Sigmoid colon (tissue), 7 donors: ENCODE results near the gene NOX5. TPM values are rescaled to one million over a fixed set of nuclear protein-coding genes. Genes with fewer than 3 reads are reported as not detected.

Source experiments
- DNase-seq: peaks from one replicate; pipeline ENCODE4 v3.0.0-alpha.2; 2019
- H3K27ac ChIP-seq, 4 donors: fragments of 200-600 bp; sonication (generic); one replicate each; pipeline ENCODE4 v1.5.1; 2016 to 2019; ENCODE audit warnings: mild to moderate bottlenecking in 1 of 4
- H3K27me3 ChIP-seq, 3 donors: fragments of 200-600 bp; sonication (generic); one replicate each; pipeline ENCODE4 v1.5.1; 2019; ENCODE audit warnings: mild to moderate bottlenecking in 1 of 3
- H3K36me3 ChIP-seq, 4 donors: fragments of 200-600 bp; sonication (generic); one replicate each; pipeline ENCODE4 v1.5.1; 2016 to 2019
- H3K4me1 ChIP-seq, 4 donors: fragments of 200-600 bp; sonication (generic); one replicate each; pipeline ENCODE4 v1.5.1; 2017 to 2019
- H3K4me3 ChIP-seq, 4 donors: fragments of 200-600 bp; sonication (generic); one replicate each; pipeline ENCODE4 v1.5.1; 2017 to 2019; ENCODE audit warnings: mild to moderate bottlenecking in 2 of 4, moderate library complexity in 1 of 4
- H3K9me3 ChIP-seq, 4 donors: fragments of 200-600 bp in 3 of 4; sonication (generic) in 3 of 4; one replicate each; pipeline versions ENCODE4 v1.5.1 to v1.6.1; 2013 to 2019
- EP300 ChIP-seq, 4 donors: sonication (generic); formaldehyde crosslinking; IDR thresholded peaks; one replicate each; pipeline ENCODE4 v1.6.1; 2017; ENCODE audit warnings: antibody characterized with exemption in 4 of 4
- POLR2A ChIP-seq, 2 donors: fragments of 450-650 bp; IDR thresholded peaks; one replicate each; pipeline ENCODE4 v1.6.1; 2016; ENCODE audit warnings: antibody characterized with exemption in 2 of 2, mild to moderate bottlenecking in 2 of 2, moderate library complexity in 2 of 2
- POLR2AphosphoS5 ChIP-seq, 4 donors: sonication (generic); formaldehyde crosslinking; IDR thresholded peaks; one replicate each; pipeline ENCODE4 v1.6.1; 2017; ENCODE audit warnings: antibody characterized with exemption in 4 of 4
- WGBS, 2 donors: extraction: QIAGEN DNeasy Blood & Tissue Kit; methylation state at CpG; one replicate each; pipeline ENCODE4 v1.1.7; 2013; 5-methylcytosine and 5-hydroxymethylcytosine counted together
- intact Hi-C: fragments of 100-400 bp; cut with DNase I; formaldehyde crosslinking; loops from one replicate; pipeline ENCODE4 v1.15.1; 2023
- polyA plus RNA-seq, 3 donors: library from polyadenylated mRNA; stranded (reverse); fragments of 200-250 nt; gene quantifications; one replicate each; pipeline ENCODE4 v1.2.3, GENCODE V29; 2013
- total RNA-seq, 4 donors: library from RNA; depleted of rRNA; stranded (reverse); fragments of >200 nt; gene quantifications; one replicate each; pipeline ENCODE4 v1.1.0, GENCODE V29; 2016
- TF ChIP-seq, protein P1 (sequence below), 4 experiments: fragments of 450-650 bp in 3 of 4; fragments of 200-600 bp in 1 of 4; IDR thresholded peaks; one replicate each; pipeline ENCODE4 v1.5.1; 2016 to 2019; ENCODE audit warnings: antibody characterized with exemption in 4 of 4, mild to moderate bottlenecking in 3 of 4, moderate library complexity in 2 of 4
- donor health status: healthy with polysubstance abuse.
- donor health status: Bipolar disorder and iron deficiency.
- donor health status: healthy.

The NOX5 gene
- total and polyA plus RNA-seq, 7 donors: 0.16 to 0.49 (median 0.36) TPM; not detected in 4

DNA sequence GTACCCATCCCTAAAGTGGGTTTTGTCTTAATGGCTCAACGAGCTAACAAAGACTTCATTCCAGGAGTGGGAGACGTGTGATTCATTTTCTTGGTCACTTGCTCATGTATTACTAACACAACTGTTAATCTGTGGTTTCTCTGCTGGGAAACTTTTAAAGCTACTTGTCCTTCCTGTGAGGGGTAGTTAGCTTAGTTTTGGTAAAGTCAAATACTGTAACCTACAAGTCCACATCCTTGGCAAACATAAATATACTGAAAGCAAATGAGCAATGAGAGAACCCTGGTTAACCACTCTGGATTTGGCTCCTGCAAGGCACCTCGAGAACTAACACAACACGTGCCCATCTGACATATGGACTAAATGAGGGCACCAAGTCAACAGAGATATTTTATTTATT lies 19.9 kb downstream of the NOX5 start:
- no peaks in the 10 kb centered on the region for H3K36me3 ChIP-seq
- peaks cover 7 to 53% (median 16%) of the 10 kb centered on the region in 3 donors for H3K27me3 ChIP-seq
- TF ChIP-seq EP300 (IDR thresholded peaks at IDR 0.05) (no peak), POLR2AphosphoS5 (IDR thresholded peaks at IDR 0.05) (no peak), POLR2A (IDR thresholded peaks at IDR 0.05) (no peak)
- TF ChIP-seq, protein P1, sequence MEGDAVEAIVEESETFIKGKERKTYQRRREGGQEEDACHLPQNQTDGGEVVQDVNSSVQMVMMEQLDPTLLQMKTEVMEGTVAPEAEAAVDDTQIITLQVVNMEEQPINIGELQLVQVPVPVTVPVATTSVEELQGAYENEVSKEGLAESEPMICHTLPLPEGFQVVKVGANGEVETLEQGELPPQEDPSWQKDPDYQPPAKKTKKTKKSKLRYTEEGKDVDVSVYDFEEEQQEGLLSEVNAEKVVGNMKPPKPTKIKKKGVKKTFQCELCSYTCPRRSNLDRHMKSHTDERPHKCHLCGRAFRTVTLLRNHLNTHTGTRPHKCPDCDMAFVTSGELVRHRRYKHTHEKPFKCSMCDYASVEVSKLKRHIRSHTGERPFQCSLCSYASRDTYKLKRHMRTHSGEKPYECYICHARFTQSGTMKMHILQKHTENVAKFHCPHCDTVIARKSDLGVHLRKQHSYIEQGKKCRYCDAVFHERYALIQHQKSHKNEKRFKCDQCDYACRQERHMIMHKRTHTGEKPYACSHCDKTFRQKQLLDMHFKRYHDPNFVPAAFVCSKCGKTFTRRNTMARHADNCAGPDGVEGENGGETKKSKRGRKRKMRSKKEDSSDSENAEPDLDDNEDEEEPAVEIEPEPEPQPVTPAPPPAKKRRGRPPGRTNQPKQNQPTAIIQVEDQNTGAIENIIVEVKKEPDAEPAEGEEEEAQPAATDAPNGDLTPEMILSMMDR (IDR thresholded peaks at IDR 0.05): no peak
- DNase-seq: no peak
- no peaks in the 10 kb centered on the region for H3K9me3 ChIP-seq
- no peak overlapping the region for H3K4me3 ChIP-seq
- peaks cover 0 to 7% (median 3%) of the 10 kb centered on the region in 4 donors for H3K4me1 ChIP-seq
- H3K27ac ChIP-seq: no peak overlapping the region
- intact Hi-C loops: no loop called here
- WGBS, 2 donors: 50 to 57% methylated on average over 4 of the region's 4 CpGs

DNA sequence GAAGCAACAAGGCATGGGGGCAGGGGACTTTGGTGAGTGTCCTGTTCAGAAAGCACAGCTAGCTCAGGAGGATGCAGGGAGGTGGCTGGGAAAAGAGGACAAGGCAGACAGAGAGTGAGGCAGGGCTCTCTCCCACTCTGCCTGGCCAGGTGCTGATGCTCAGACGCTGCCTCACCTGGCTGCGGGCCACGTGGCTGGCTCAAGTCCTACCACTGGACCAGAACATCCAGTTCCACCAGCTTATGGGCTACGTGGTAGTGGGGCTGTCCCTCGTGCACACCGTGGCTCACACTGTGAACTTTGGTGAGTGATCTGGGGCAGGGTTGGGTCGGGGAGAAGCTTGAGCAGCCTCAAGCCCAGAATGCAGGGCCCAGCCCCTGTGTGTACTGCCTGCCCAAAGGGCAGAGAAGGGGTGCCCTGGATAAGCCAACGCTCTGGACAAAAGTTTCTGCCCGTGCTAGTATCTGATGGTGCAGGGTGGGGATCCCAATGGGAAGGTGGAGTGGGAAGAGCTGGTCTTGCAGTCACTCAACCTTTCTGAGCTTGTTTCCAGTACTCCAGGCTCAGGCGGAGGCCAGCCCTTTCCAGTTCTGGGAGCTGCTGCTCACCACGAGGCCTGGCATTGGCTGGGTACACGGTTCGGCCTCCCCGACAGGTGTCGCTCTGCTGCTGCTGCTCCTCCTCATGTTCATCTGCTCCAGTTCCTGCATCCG lies 20.9 kb downstream of the NOX5 start:
- Histone ChIP-seq H3K27ac (no peak overlapping the region), H3K4me3 (no peak overlapping the region), H3K4me1 (peaks cover 0 to 7% (median 3%) of the 10 kb centered on the region in 4 donors), H3K36me3 (no peaks in the 10 kb centered on the region), H3K27me3 (peaks cover 7 to 53% (median 16%) of the 10 kb centered on the region in 3 donors), H3K9me3 (no peaks in the 10 kb centered on the region)
- TF ChIP-seq, protein P1 (IDR thresholded peaks at IDR 0.05): no peak
- TF ChIP-seq POLR2A (IDR thresholded peaks at IDR 0.05) (no peak), EP300 (IDR thresholded peaks at IDR 0.05) (no peak), POLR2AphosphoS5 (IDR thresholded peaks at IDR 0.05) (no peak)
- intact Hi-C loops: no loop called here
- WGBS, 2 donors: 41 to 67% methylated on average over 16 of the region's 16 CpGs
- no peak for DNase-seq

DNA sequence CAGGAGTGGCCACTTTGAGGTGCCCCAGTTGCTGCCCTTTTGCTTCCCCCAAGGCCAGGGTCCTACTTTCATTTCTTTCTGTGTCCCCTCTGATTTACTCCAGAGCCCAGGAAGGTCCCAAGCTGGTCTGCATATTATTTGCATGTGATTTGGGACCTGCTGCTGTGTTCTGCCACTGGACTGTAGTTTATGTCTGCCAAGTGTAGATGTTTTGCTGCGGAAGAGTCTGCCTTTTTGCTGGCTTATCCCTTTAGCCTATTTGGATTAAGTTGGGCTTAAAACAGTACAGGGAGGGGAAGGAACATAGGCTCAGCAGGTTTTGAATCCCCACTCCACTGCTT lies 21.4 kb downstream of the NOX5 start:
- Histone ChIP-seq H3K27ac (no peak overlapping the region), H3K4me3 (no peak overlapping the region), H3K4me1 (peaks cover 0 to 7% (median 3%) of the 10 kb centered on the region in 4 donors), H3K36me3 (no peaks in the 10 kb centered on the region), H3K9me3 (no peaks in the 10 kb centered on the region), H3K27me3 (peaks cover 7 to 50% (median 16%) of the 10 kb centered on the region in 3 donors)
- 89 to 91% methylated on average over 1 of the region's 1 CpG for WGBS, 2 donors
- TF ChIP-seq, protein P1 (IDR thresholded peaks at IDR 0.05): no peak
- TF ChIP-seq POLR2AphosphoS5 (IDR thresholded peaks at IDR 0.05) (no peak), POLR2A (IDR thresholded peaks at IDR 0.05) (no peak), EP300 (IDR thresholded peaks at IDR 0.05) (no peak)
- intact Hi-C loops: no loop called here
- no peak for DNase-seq

DNA sequence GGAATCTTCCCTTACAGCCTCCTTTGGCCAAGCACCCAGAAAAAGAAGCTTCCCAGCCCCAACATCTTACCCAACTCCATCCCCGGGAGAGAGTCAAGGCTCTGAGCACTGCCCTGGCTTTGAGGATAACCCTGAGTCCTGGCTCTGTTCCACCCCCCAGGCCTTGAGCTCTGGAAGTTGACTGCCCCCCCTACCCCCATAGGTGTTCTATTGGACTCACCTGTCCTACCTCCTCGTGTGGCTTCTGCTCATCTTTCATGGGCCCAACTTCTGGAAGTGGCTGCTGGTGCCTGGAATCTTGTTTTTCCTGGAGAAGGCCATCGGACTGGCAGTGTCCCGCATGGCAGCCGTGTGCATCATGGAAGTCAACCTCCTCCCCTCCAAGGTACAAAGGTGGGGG lies 22.3 kb downstream of the NOX5 start:
- TF ChIP-seq EP300 (IDR thresholded peaks at IDR 0.05) (no peak), POLR2AphosphoS5 (IDR thresholded peaks at IDR 0.05) (no peak), POLR2A (IDR thresholded peaks at IDR 0.05) (no peak)
- TF ChIP-seq, protein P1 (IDR thresholded peaks at IDR 0.05): no peak
- DNase-seq: no peak
- Histone ChIP-seq H3K27me3 (peaks cover 7 to 40% (median 16%) of the 10 kb centered on the region in 3 donors), H3K9me3 (no peaks in the 10 kb centered on the region), H3K4me3 (no peak overlapping the region), H3K36me3 (no peaks in the 10 kb centered on the region), H3K4me1 (peaks cover 0 to 1% (median under 1%) of the 10 kb centered on the region in 4 donors), H3K27ac (no peak overlapping the region)
- WGBS, 2 donors: 84 to 87% methylated on average over 5 of the region's 5 CpGs
- intact Hi-C loops: no loop called here

DNA sequence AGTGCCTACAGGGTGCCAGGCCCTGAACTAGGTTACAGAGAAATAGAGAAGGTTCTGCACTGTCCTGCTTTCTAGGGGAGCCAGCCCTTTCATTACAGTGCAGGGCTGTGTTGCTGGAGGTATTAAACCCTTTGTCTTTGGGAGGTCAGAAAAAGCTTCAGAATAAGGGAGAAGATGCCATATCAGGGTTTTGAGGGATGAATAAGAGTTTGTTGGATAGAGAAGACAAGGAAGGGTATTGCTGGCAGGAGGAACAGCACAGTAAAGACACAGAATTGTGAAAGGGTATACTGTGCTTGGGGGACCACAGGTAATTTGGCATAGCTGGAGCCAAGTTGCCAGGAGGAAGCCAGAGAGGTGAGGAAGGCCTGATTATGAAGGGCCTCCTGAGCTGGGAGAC lies 23.0 kb downstream of the NOX5 start:
- Histone ChIP-seq H3K4me1 (no peaks in the 10 kb centered on the region), H3K4me3 (no peak overlapping the region), H3K27me3 (peaks cover 6 to 34% (median 16%) of the 10 kb centered on the region in 3 donors), H3K27ac (no peak overlapping the region), H3K36me3 (no peaks in the 10 kb centered on the region), H3K9me3 (no peaks in the 10 kb centered on the region)
- no peak for DNase-seq
- intact Hi-C loops: no loop called here
- TF ChIP-seq POLR2AphosphoS5 (IDR thresholded peaks at IDR 0.05): no peak
- TF ChIP-seq, protein P1 (IDR thresholded peaks at IDR 0.05): no peak
- TF ChIP-seq EP300 (IDR thresholded peaks at IDR 0.05): no peak
- no peak for TF ChIP-seq POLR2A (IDR thresholded peaks at IDR 0.05)
